NCI-H510A (cell line): ENCODE results near the gene MASTL.
"Not testable (repeated sequence)": the region's sequence is repeated elsewhere in the genome, so short reads cannot be mapped to it uniquely, and the experiment has no call there.

ENCODE experiments used
- DNase-seq: peaks from one replicate; lab custom pipeline; 2025; lab: John Stamatoyannopoulos, UW

MASTL gene

DNA sequence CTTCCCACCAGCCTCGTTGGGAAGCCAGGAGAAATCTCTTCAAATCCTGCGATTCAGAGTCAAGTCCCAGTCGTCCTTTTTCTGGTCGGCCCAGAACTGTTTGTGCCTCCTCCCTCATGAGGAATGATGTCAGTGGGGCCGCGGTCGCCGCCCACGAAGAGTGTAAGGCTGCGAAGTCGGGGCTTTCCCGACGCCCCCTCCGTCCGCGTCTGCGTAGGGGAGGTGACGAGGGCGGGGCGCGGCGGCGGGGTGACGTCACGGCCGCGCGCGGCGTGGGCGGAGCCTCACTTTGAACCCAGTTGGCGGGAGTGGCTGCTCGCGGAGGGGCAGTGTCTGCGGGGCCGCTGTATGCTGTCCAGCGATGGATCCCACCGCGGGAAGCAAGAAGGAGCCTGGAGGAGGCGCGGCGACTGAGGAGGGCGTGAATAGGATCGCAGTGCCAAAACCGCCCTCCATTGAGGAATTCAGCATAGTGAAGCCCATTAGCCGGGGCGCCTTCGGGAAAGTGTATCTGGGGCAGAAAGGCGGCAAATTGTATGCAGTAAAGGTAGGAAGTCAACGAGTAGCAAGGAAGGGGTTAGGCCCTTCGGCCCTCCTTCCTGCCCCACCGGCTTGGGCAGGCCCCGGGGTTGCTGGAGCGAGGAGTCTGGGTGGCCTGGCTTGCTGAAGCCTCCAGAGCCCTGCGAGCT, at the start of gene MASTL:
Gene MASTL (plus strand): TSS at position 287 of the 689 bp plus-strand sequence. CDS start 75 bp downstream, at position 362.
- peak; percentile 37 for DNase-seq

DNA sequence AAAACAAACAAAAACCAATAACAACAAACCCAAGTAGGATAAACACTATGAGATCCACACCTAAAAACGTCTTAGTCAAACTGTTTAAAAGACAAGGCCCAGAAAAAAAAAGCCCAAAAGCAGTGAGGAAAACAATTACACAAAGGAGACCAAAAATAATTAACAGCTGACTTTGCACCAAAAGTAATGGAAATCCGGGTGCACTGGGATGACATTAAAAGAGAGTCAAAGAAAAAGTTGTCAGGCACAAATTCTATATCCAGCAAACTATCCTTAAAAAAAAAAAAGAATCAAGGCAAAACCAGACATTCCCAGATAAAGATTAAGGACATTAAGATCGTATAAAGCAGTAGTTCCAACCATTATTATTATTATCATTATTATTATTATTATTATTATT, 47.0 kb upstream of the MASTL start:
- no peak for DNase-seq

- no peak for DNase-seq
Observed at GRCh38 chr10:27134371-27134770, 20.8 kb upstream of the MASTL start.

- DNase-seq: no peak
Observed at GRCh38 chr10:27138277-27138676, 16.9 kb upstream of the MASTL start.

GRCh38 chr10:27143686-27144085, 11.5 kb upstream of the MASTL start:
- no peak for DNase-seq

DNA sequence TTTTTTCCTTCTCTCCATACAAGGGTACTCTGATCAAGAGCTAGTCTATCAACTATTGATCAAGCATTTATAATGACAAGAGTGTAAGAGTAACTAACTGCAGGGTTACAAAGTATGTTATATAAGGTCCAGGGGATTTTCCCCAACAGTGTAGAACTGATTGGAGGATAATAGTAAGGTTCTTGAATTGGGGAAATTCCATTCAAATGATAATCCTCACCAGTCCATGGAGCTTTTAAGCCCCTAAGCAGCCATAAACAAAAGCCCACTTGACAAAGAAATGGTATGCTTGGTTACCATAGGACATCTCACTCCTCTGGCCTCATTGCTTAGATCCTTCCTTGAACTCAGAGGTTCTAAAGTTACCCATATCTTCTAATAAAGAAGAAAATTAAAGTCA, 9.2 kb upstream of the MASTL start:
- DNase-seq: no peak

- DNase-seq: no peak
Observed at GRCh38 chr10:27147701-27148100, 7.5 kb upstream of the MASTL start.

GRCh38 chr10:27150261-27150660, 4.9 kb upstream of the MASTL start:
- DNase-seq: no peak

GRCh38 chr10:27152687-27153086, 2.5 kb upstream of the MASTL start:
- DNase-seq: no peak

GRCh38 chr10:27153329-27153728, 1.8 kb upstream of the MASTL start:
- no peak for DNase-seq

GRCh38 chr10:27153845-27154193, 1.3 kb upstream of the MASTL start:
- DNase-seq: no peak

- not testable (repeated sequence) for DNase-seq
Observed at GRCh38 chr10:27156566-27156965, 1.4 kb downstream of the MASTL start.

GRCh38 chr10:27157150-27157549, 2.0 kb downstream of the MASTL start:
- no peak for DNase-seq

DNA sequence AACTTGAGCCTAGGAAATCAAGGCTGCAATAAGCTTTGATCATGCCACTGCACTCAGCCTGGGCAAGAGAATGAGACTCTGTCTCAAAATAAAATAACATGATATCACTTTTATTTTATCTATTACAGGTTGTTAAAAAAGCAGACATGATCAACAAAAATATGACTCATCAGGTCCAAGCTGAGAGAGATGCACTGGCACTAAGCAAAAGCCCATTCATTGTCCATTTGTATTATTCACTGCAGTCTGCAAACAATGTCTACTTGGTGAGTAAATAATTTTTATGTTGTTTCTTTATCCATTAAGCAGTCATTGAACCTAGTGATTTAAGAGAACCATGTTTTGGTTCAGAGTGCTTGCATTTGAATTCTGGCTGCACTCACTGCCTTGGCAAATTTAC, 3.3 kb downstream of the MASTL start:
- no peak for DNase-seq

DNA sequence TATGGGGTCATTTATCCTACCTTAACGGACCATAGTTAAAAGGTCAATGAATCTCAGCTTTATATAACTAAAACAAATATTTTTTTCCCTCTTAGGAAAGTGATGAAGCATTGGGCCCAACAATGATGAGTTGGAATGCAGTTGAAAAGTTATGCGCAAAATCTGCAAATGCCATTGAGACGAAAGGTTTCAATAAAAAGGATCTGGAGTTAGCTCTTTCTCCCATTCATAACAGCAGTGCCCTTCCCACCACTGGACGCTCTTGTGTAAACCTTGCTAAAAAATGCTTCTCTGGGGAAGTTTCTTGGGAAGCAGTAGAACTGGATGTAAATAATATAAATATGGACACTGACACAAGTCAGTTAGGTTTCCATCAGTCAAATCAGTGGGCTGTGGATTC, 14.7 kb downstream of the MASTL start:
- no peak for DNase-seq

DNA sequence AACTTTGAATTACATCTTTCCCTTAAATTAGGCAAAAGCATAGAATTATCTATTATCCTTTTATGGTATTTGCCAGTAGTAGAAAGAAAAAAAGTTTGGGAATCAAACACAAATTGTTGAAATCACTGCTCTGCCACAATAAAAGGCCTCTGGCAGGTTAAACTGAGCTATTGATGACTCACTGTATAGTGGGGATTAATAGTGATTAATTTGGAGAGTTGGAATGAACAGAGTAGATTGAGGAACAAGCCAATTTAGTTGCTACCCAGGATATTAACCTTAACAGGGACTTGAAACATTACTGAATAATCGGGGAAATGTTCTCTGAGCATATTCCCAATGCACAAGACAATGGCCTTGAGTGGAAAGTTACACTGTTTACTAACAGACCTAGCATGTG, 33.1 kb downstream of the MASTL start:
- no peak for DNase-seq

DNA sequence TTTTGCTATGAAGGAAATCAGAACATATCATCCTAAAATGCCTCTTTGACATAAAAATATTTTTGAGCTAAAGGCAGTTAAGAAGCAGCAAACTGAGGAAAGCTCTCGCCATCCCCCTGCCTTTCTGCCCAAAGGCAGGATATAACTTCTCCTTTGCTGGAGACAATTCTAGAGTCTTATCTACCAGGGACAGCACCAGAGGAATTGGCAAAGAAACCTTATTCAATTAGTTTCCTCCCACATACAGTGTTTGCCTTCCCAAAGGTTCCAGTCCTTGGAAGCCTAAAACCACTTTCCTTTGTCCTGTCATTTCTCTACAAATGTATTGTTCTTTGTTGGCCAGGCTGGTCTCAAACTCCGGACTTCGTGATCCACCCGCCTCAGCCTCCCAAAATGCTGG, 33.7 kb downstream of the MASTL start:
- DNase-seq: no peak

DNA sequence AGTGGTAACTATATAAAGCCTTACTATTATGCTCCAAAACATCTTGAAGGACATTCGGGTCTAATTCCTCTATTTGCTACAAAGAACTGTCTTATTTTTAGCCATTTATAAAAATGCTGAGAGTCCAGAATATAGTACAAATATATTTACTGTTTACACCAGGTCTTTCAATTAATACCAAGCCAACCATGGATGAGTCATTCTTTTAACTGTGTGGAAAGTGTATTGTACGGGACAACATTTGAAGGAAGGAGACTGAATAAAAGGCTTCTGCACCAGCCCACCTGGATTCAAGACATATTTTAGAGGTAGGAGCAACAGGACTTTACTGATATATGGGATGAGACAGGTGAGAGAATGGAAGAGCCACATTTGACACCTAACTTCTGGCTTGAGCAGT, 35.4 kb downstream of the MASTL start:
- no peak for DNase-seq

GRCh38 chr10:27192284-27192683, 37.1 kb downstream of the MASTL start:
- DNase-seq: no peak

DNA sequence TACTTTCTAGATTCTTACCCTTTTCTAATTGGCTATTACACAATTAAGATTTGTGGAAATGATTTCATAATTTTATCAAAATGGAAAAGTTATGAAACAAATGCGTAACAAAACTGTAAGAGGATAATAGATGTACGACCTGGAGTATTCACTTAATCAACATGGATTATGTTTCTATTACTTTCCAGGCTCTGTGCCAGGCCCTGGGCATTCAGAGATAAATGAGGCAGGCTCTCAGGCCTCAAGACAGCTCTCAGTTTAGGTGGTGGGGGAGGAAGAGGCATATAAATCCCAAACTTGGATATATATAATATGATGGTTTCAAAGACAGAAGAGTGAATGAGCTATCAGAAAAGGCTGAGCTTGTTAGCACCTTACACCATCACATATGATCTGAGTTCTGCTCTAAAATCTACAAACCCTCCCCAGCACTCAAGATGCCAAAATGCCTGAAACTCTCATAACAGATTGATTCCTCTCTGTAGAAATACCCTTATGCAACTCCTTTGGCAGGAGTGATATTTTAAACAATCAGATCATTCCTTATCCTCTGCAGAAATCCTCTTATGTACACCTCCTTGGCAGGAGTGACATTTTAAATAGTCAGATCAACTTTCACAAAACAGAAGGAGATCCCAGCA, 42.9 kb downstream of the MASTL start:
- DNase-seq: no peak

GRCh38 chr10:27203806-27204205, 48.7 kb downstream of the MASTL start:
- DNase-seq: no peak

DNA sequence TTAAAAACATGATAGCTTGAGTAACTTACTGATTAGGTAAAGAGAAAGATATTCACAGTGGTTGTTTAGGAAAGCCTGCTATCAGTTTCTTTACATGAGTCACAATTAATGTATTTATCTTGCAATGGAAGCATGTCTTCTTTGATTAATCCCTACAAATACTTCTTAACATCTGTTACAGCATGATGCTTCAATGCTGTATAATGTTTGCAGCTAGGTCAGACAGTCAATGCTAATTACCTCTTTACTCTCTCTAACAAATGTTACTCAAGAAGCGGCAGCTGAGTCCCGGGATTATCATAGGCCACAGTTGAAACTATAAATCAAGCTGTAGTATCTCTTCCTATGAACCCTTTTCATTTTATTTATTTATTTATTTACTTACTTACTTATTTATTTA, 52.2 kb downstream of the MASTL start:
- no peak for DNase-seq

GRCh38 chr10:27223964-27224363, 68.8 kb downstream of the MASTL start:
- DNase-seq: no peak

DNA sequence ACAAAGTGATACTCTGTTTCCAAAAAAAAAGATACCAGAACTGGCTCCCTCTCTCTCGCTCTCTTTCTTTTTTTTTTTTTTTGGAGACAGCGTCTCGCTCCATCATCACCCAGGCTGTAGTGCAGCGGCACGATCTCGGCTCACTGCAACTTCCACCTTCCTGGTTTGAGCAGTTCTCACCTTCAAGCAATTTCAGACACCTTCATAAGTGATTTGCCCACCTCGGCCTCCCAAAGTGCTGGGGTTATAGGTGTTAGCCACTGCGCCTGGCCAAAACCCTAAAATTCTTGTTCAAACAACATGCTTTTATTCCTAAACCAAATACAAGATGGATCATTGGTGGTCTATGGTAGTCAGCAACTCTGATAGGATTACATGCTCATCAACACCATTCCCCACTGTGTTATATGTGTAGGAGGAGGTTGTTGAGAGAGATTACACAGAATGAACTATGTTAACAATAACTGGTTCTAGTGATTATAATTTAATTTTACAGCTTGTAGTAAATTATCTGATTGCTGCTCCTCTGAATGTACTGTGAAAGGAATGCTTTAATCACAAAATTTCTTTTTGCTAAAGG, 69.9 kb downstream of the MASTL start:
- no peak for DNase-seq
